ENCODE measurements around the gene CLDN19. TPM values are rescaled to one million over a fixed set of nuclear protein-coding genes. Genes with fewer than 3 reads are reported as not detected.
"Not testable (repeated sequence)": the region's sequence is repeated elsewhere in the genome, so short reads cannot be mapped to it uniquely, and the experiment has no call there.

The CLDN19 gene
- polyA plus RNA-seq, 1 donor from 2014 or later: not detected

DNA sequence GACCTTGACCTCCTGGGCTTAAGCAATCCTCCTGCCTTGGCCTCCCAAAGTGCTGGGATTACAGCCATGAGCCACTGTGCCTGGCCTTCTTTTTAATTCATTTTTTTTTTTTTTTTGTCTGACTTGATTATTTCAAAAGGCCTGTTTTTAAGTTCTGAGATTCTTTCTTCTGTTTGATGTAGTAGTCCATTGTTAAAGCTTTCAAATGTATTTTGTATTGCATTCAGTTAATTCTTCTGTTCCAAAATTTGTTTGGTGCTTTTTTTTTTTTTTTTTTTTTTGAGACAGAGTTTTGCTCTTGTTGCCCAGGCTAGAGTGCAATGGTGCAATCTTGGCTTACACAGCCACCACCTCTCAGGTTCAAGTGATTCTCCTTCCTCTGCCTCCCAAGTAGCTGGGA, 25.6 kb downstream of the CLDN19 start:
- not testable (repeated sequence) for H3K79me2 ChIP-seq (replicated peaks; ENCODE audit: insufficient read depth, low read length); H4K20me1 ChIP-seq (ENCODE audit: insufficient read depth); H3K4me3 ChIP-seq (ENCODE audit: low read length); H2AFZ ChIP-seq (ENCODE audit: low read depth, low read length); H3F3A ChIP-seq (ENCODE audit: insufficient read depth, low read length, poor library complexity, severe bottlenecking); H3K36me3 ChIP-seq (ENCODE audit: insufficient read depth, low read length); H3K9me3 ChIP-seq (ENCODE audit: low read length); H3K27ac ChIP-seq (ENCODE audit: low read length); H3K9ac ChIP-seq (ENCODE audit: low read length); H3K4me2 ChIP-seq (ENCODE audit: low read length); H3K9me2 ChIP-seq (ENCODE audit: insufficient read depth, low read length); H3K27me3 ChIP-seq (ENCODE audit: insufficient read depth, low read depth, low read length)

DNA sequence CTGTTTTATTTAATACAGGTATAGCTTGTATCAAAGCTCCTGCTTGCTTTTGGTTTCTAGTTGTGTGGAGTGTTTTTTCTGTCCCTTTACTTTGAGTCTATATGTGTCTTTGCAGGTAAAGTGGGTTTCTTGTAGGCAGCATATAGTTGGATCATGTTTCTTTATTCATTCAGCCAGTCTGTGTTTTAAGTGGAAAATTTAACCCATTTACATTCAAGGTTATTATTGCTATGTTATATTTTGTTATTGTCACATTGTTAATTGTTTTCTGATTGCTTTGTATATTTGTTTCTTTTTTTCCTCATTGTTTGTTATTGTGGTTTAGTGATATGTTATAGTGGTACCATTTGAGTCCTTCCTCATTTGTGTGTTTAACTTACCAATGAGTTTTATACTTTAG, 26.7 kb downstream of the CLDN19 start:
- peaks cover 8% of the 10 kb centered on the region for H3K36me3 ChIP-seq (ENCODE audit: insufficient read depth, low read length)
- peaks cover 6% of the 10 kb centered on the region for H3K9me3 ChIP-seq (ENCODE audit: low read length)
- H3K9me2 ChIP-seq (ENCODE audit: insufficient read depth, low read length): no peaks in the 10 kb centered on the region
- peaks cover 4% of the 10 kb centered on the region for H3K79me2 ChIP-seq (replicated peaks; ENCODE audit: insufficient read depth, low read length)
- no peak overlapping the region for H3K4me2 ChIP-seq (ENCODE audit: low read length)
- no peaks in the 10 kb centered on the region for H3F3A ChIP-seq (ENCODE audit: insufficient read depth, low read length, poor library complexity, severe bottlenecking)
- no peaks in the 10 kb centered on the region for H3K27me3 ChIP-seq (ENCODE audit: insufficient read depth, low read depth, low read length)
- no peak overlapping the region for H2AFZ ChIP-seq (ENCODE audit: low read depth, low read length)
- H4K20me1 ChIP-seq (ENCODE audit: insufficient read depth): no peaks in the 10 kb centered on the region
- TF ChIP-seq, protein P1, sequence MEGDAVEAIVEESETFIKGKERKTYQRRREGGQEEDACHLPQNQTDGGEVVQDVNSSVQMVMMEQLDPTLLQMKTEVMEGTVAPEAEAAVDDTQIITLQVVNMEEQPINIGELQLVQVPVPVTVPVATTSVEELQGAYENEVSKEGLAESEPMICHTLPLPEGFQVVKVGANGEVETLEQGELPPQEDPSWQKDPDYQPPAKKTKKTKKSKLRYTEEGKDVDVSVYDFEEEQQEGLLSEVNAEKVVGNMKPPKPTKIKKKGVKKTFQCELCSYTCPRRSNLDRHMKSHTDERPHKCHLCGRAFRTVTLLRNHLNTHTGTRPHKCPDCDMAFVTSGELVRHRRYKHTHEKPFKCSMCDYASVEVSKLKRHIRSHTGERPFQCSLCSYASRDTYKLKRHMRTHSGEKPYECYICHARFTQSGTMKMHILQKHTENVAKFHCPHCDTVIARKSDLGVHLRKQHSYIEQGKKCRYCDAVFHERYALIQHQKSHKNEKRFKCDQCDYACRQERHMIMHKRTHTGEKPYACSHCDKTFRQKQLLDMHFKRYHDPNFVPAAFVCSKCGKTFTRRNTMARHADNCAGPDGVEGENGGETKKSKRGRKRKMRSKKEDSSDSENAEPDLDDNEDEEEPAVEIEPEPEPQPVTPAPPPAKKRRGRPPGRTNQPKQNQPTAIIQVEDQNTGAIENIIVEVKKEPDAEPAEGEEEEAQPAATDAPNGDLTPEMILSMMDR (IDR thresholded peaks at IDR 0.05; ENCODE audit: poor library complexity, severe bottlenecking): no peak
- no peak for TF ChIP-seq EP300 (conservative IDR thresholded peaks at IDR 0.05; ENCODE audit: poor library complexity, severe bottlenecking)
- TF ChIP-seq, protein P2, sequence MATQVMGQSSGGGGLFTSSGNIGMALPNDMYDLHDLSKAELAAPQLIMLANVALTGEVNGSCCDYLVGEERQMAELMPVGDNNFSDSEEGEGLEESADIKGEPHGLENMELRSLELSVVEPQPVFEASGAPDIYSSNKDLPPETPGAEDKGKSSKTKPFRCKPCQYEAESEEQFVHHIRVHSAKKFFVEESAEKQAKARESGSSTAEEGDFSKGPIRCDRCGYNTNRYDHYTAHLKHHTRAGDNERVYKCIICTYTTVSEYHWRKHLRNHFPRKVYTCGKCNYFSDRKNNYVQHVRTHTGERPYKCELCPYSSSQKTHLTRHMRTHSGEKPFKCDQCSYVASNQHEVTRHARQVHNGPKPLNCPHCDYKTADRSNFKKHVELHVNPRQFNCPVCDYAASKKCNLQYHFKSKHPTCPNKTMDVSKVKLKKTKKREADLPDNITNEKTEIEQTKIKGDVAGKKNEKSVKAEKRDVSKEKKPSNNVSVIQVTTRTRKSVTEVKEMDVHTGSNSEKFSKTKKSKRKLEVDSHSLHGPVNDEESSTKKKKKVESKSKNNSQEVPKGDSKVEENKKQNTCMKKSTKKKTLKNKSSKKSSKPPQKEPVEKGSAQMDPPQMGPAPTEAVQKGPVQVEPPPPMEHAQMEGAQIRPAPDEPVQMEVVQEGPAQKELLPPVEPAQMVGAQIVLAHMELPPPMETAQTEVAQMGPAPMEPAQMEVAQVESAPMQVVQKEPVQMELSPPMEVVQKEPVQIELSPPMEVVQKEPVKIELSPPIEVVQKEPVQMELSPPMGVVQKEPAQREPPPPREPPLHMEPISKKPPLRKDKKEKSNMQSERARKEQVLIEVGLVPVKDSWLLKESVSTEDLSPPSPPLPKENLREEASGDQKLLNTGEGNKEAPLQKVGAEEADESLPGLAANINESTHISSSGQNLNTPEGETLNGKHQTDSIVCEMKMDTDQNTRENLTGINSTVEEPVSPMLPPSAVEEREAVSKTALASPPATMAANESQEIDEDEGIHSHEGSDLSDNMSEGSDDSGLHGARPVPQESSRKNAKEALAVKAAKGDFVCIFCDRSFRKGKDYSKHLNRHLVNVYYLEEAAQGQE (IDR thresholded peaks at IDR 0.05; ENCODE audit: borderline replicate concordance): no peak
- TF ChIP-seq EZH2 (IDR thresholded peaks at IDR 0.05; ENCODE audit: borderline replicate concordance, insufficient read depth, low read length, poor library complexity, severe bottlenecking): no peak
- no peak for TF ChIP-seq MXI1 (conservative IDR thresholded peaks at IDR 0.05; ENCODE audit: poor library complexity, severe bottlenecking)
- no peak for TF ChIP-seq POLR2AphosphoS5 (IDR thresholded peaks at IDR 0.05)
- TF ChIP-seq RAD21 (conservative IDR thresholded peaks at IDR 0.05): no peak
- no peak for TF ChIP-seq TAF1 (IDR thresholded peaks at IDR 0.05; ENCODE audit: low read depth)
- TF ChIP-seq SMC3 (conservative IDR thresholded peaks at IDR 0.05; ENCODE audit: poor library complexity): no peak
- H3K4me3 ChIP-seq (ENCODE audit: low read length): no peak overlapping the region
- H3K27ac ChIP-seq (ENCODE audit: low read length): no peak overlapping the region
- H3K9ac ChIP-seq (ENCODE audit: low read length): no peak overlapping the region

DNA sequence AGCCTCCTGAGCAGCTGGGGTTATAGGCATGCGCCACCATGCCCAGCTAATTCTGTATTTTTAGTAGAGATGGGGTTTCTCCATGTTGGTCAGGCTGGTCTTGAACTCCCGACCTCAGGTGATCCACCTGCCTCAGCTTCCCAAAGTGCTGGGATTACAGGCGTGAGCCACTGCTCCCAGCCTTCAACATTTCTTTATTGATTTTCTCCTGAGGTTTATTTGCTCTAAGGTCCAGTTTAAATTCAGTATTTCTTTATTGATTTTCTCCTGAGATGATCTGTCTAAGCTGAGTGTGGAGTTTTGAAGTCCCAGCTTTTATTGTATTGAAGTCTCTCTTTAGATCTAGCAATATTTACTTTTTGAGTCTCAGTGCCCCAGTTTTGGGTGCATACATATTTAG, 27.2 kb downstream of the CLDN19 start:
- not testable (repeated sequence) for H3K36me3 ChIP-seq (ENCODE audit: insufficient read depth, low read length); H3K9me2 ChIP-seq (ENCODE audit: insufficient read depth, low read length); H4K20me1 ChIP-seq (ENCODE audit: insufficient read depth); H3K27me3 ChIP-seq (ENCODE audit: insufficient read depth, low read depth, low read length); H3K79me2 ChIP-seq (replicated peaks; ENCODE audit: insufficient read depth, low read length); H3K27ac ChIP-seq (ENCODE audit: low read length); H2AFZ ChIP-seq (ENCODE audit: low read depth, low read length); H3K4me3 ChIP-seq (ENCODE audit: low read length); H3F3A ChIP-seq (ENCODE audit: insufficient read depth, low read length, poor library complexity, severe bottlenecking); H3K9ac ChIP-seq (ENCODE audit: low read length); H3K4me2 ChIP-seq (ENCODE audit: low read length); H3K9me3 ChIP-seq (ENCODE audit: low read length)

Measured in neural cell (in vitro differentiated cells).